Liver (tissue), 3 donors: Measurements from ENCODE around the gene CREG2.

ENCODE experiments used
- RAD21 ChIP-seq, 2 donors: IDR thresholded peaks; 2 replicates each; pipeline ENCODE4 v1.6.1; 2016; ENCODE audit warnings: antibody characterized with exemption in 2 of 2, mild to moderate bottlenecking in 2 of 2
- YY1 ChIP-seq: IDR thresholded peaks from 2 replicates; pipeline ENCODE4 v1.6.1; 2016; ENCODE audit warnings: antibody characterized with exemption, mild to moderate bottlenecking
- TF ChIP-seq, protein P1 (sequence below): fragments of 150-350 bp; IDR thresholded peaks from 2 replicates; pipeline ENCODE4 v1.5.1; 2017; ENCODE audit warnings: improper control_type of control experiment, low read depth, low read length; ENCODE audit not compliant: missing input control
- TF ChIP-seq, protein P2 (sequence below): IDR thresholded peaks from 2 replicates; pipeline ENCODE4 v1.6.1; 2016; ENCODE audit warnings: antibody characterized with exemption
- TF ChIP-seq, protein P3 (sequence below): IDR thresholded peaks from 2 replicates; pipeline ENCODE4 v1.6.1; 2016; ENCODE audit warnings: antibody characterized with exemption, mild to moderate bottlenecking
- donor health status: healthy.
- donor health status: healthy.

- TF ChIP-seq, protein P1, sequence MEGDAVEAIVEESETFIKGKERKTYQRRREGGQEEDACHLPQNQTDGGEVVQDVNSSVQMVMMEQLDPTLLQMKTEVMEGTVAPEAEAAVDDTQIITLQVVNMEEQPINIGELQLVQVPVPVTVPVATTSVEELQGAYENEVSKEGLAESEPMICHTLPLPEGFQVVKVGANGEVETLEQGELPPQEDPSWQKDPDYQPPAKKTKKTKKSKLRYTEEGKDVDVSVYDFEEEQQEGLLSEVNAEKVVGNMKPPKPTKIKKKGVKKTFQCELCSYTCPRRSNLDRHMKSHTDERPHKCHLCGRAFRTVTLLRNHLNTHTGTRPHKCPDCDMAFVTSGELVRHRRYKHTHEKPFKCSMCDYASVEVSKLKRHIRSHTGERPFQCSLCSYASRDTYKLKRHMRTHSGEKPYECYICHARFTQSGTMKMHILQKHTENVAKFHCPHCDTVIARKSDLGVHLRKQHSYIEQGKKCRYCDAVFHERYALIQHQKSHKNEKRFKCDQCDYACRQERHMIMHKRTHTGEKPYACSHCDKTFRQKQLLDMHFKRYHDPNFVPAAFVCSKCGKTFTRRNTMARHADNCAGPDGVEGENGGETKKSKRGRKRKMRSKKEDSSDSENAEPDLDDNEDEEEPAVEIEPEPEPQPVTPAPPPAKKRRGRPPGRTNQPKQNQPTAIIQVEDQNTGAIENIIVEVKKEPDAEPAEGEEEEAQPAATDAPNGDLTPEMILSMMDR, result no peak
- TF ChIP-seq YY1 (no peak), RAD21 (IDR thresholded peaks at IDR 0.05) (no peak)
- TF ChIP-seq, protein P2, sequence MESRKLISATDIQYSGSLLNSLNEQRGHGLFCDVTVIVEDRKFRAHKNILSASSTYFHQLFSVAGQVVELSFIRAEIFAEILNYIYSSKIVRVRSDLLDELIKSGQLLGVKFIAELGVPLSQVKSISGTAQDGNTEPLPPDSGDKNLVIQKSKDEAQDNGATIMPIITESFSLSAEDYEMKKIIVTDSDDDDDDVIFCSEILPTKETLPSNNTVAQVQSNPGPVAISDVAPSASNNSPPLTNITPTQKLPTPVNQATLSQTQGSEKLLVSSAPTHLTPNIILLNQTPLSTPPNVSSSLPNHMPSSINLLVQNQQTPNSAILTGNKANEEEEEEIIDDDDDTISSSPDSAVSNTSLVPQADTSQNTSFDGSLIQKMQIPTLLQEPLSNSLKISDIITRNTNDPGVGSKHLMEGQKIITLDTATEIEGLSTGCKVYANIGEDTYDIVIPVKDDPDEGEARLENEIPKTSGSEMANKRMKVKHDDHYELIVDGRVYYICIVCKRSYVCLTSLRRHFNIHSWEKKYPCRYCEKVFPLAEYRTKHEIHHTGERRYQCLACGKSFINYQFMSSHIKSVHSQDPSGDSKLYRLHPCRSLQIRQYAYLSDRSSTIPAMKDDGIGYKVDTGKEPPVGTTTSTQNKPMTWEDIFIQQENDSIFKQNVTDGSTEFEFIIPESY, result no peak
- TF ChIP-seq, protein P3, sequence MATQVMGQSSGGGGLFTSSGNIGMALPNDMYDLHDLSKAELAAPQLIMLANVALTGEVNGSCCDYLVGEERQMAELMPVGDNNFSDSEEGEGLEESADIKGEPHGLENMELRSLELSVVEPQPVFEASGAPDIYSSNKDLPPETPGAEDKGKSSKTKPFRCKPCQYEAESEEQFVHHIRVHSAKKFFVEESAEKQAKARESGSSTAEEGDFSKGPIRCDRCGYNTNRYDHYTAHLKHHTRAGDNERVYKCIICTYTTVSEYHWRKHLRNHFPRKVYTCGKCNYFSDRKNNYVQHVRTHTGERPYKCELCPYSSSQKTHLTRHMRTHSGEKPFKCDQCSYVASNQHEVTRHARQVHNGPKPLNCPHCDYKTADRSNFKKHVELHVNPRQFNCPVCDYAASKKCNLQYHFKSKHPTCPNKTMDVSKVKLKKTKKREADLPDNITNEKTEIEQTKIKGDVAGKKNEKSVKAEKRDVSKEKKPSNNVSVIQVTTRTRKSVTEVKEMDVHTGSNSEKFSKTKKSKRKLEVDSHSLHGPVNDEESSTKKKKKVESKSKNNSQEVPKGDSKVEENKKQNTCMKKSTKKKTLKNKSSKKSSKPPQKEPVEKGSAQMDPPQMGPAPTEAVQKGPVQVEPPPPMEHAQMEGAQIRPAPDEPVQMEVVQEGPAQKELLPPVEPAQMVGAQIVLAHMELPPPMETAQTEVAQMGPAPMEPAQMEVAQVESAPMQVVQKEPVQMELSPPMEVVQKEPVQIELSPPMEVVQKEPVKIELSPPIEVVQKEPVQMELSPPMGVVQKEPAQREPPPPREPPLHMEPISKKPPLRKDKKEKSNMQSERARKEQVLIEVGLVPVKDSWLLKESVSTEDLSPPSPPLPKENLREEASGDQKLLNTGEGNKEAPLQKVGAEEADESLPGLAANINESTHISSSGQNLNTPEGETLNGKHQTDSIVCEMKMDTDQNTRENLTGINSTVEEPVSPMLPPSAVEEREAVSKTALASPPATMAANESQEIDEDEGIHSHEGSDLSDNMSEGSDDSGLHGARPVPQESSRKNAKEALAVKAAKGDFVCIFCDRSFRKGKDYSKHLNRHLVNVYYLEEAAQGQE, result no peak
Observed at GRCh38 chr2:101415220-101415619, 27.9 kb upstream of the CREG2 start.
